ENCODE results near the gene CD27.
"Not testable (repeated sequence)": the region's sequence is repeated elsewhere in the genome, so short reads cannot be mapped to it uniquely, and the experiment has no call there.

The CD27 gene

GRCh38 chr12:6426882-6427671, 17.7 kb upstream of the CD27 start:
- Mint-ChIP-seq H3K36me3 (ENCODE audit: low read depth) (no peaks in the 10 kb centered on the region), H3K9me3 (no peaks in the 10 kb centered on the region), H3K4me1 (ENCODE audit: low read depth) (peaks cover 79% of the 10 kb centered on the region), H3K27ac (peak overlapping the region; percentile 98), H3K4me3 (peak overlapping the region; percentile 79), H3K27me3 (no peaks in the 10 kb centered on the region)

- H3K36me3 Mint-ChIP-seq (ENCODE audit: low read depth); H3K9me3 Mint-ChIP-seq; H3K27me3 Mint-ChIP-seq: not testable (repeated sequence)
- Mint-ChIP-seq H3K4me1 (ENCODE audit: low read depth) (peaks cover 86% of the 10 kb centered on the region), H3K27ac (peak overlapping the region; percentile 98), H3K4me3 (peak overlapping the region; percentile 79)
Measured at GRCh38 chr12:6427796-6428195, 17.0 kb upstream of the CD27 start.

- H3K4me3 Mint-ChIP-seq = peak overlapping the region; percentile 39
- H3K27me3 Mint-ChIP-seq = no peaks in the 10 kb centered on the region
- no peaks in the 10 kb centered on the region for H3K9me3 Mint-ChIP-seq
- H3K27ac Mint-ChIP-seq = peak overlapping the region; percentile 98
- no peaks in the 10 kb centered on the region for H3K36me3 Mint-ChIP-seq (ENCODE audit: low read depth)
- peaks cover 89% of the 10 kb centered on the region for H3K4me1 Mint-ChIP-seq (ENCODE audit: low read depth)
Measured at GRCh38 chr12:6428326-6428725, 16.4 kb upstream of the CD27 start.

- Mint-ChIP-seq H3K4me1 (ENCODE audit: low read depth) (peaks cover 90% of the 10 kb centered on the region), H3K27me3 (no peaks in the 10 kb centered on the region), H3K9me3 (no peaks in the 10 kb centered on the region), H3K36me3 (ENCODE audit: low read depth) (no peaks in the 10 kb centered on the region), H3K27ac (peak overlapping the region; percentile 90), H3K4me3 (peak overlapping the region; percentile 21)
Measured at GRCh38 chr12:6430124-6430989, 14.4 kb upstream of the CD27 start.

- Mint-ChIP-seq H3K9me3 (no peaks in the 10 kb centered on the region), H3K27me3 (no peaks in the 10 kb centered on the region), H3K4me1 (ENCODE audit: low read depth) (peaks cover 86% of the 10 kb centered on the region), H3K4me3 (no peak overlapping the region), H3K27ac (peak overlapping the region; percentile 83), H3K36me3 (ENCODE audit: low read depth) (no peaks in the 10 kb centered on the region)
Measured at GRCh38 chr12:6432991-6433390, 11.8 kb upstream of the CD27 start.

- H3K9me3 Mint-ChIP-seq = no peaks in the 10 kb centered on the region
- H3K36me3 Mint-ChIP-seq (ENCODE audit: low read depth) = no peaks in the 10 kb centered on the region
- no peaks in the 10 kb centered on the region for H3K27me3 Mint-ChIP-seq
- H3K4me1 Mint-ChIP-seq (ENCODE audit: low read depth) = peaks cover 91% of the 10 kb centered on the region
- peak overlapping the region; percentile 98 for H3K27ac Mint-ChIP-seq
- peak overlapping the region; percentile 65 for H3K4me3 Mint-ChIP-seq
Measured at GRCh38 chr12:6434205-6435140, 10.3 kb upstream of the CD27 start.

GRCh38 chr12:6435961-6436715, 8.6 kb upstream of the CD27 start:
- Mint-ChIP-seq H3K36me3 (ENCODE audit: low read depth) (peaks cover 7% of the 10 kb centered on the region), H3K27ac (peak overlapping the region; percentile 98), H3K9me3 (no peaks in the 10 kb centered on the region), H3K27me3 (no peaks in the 10 kb centered on the region), H3K4me1 (ENCODE audit: low read depth) (peaks cover 90% of the 10 kb centered on the region), H3K4me3 (peak overlapping the region; percentile 9)

GRCh38 chr12:6437586-6437985, 7.2 kb upstream of the CD27 start:
- Mint-ChIP-seq H3K27ac (peak overlapping the region; percentile 93), H3K36me3 (ENCODE audit: low read depth) (peaks cover 15% of the 10 kb centered on the region), H3K9me3 (no peaks in the 10 kb centered on the region), H3K4me3 (no peak overlapping the region), H3K4me1 (ENCODE audit: low read depth) (peaks cover 94% of the 10 kb centered on the region), H3K27me3 (no peaks in the 10 kb centered on the region)

GRCh38 chr12:6438345-6438744, 6.4 kb upstream of the CD27 start:
- Mint-ChIP-seq H3K27me3 (no peaks in the 10 kb centered on the region), H3K27ac (peak overlapping the region; percentile 82), H3K4me3 (peak overlapping the region; percentile 61), H3K9me3 (no peaks in the 10 kb centered on the region), H3K4me1 (ENCODE audit: low read depth) (peaks cover 94% of the 10 kb centered on the region), H3K36me3 (ENCODE audit: low read depth) (peaks cover 18% of the 10 kb centered on the region)

- H3K9me3 Mint-ChIP-seq = no peaks in the 10 kb centered on the region
- peaks cover 38% of the 10 kb centered on the region for H3K36me3 Mint-ChIP-seq (ENCODE audit: low read depth)
- H3K27ac Mint-ChIP-seq = peak overlapping the region; percentile 100
- H3K4me3 Mint-ChIP-seq = no peak overlapping the region
- no peaks in the 10 kb centered on the region for H3K27me3 Mint-ChIP-seq
- H3K4me1 Mint-ChIP-seq (ENCODE audit: low read depth) = peaks cover 90% of the 10 kb centered on the region
Measured at GRCh38 chr12:6440391-6440790, 4.4 kb upstream of the CD27 start.

- no peaks in the 10 kb centered on the region for H3K27me3 Mint-ChIP-seq
- peaks cover 63% of the 10 kb centered on the region for H3K36me3 Mint-ChIP-seq (ENCODE audit: low read depth)
- H3K4me1 Mint-ChIP-seq (ENCODE audit: low read depth) = peaks cover 93% of the 10 kb centered on the region
- peak overlapping the region; percentile 100 for H3K4me3 Mint-ChIP-seq
- H3K9me3 Mint-ChIP-seq = no peaks in the 10 kb centered on the region
- H3K27ac Mint-ChIP-seq = peak overlapping the region; percentile 100
Measured at GRCh38 chr12:6442836-6443235, 1.9 kb upstream of the CD27 start.

- Mint-ChIP-seq H3K9me3 (no peaks in the 10 kb centered on the region), H3K27ac (peak overlapping the region; percentile 100), H3K36me3 (ENCODE audit: low read depth) (peaks cover 68% of the 10 kb centered on the region), H3K4me1 (ENCODE audit: low read depth) (peaks cover 94% of the 10 kb centered on the region), H3K27me3 (no peaks in the 10 kb centered on the region), H3K4me3 (peak overlapping the region; percentile 100)
Measured at GRCh38 chr12:6443361-6443983, 1.3 kb upstream of the CD27 start.

GRCh38 chr12:6444031-6444430, 724 bp upstream of the CD27 start:
- H3K27me3 Mint-ChIP-seq = no peaks in the 10 kb centered on the region
- H3K36me3 Mint-ChIP-seq (ENCODE audit: low read depth) = peaks cover 68% of the 10 kb centered on the region
- peak overlapping the region; percentile 100 for H3K4me3 Mint-ChIP-seq
- H3K9me3 Mint-ChIP-seq = no peaks in the 10 kb centered on the region
- H3K27ac Mint-ChIP-seq = peak overlapping the region; percentile 100
- peaks cover 88% of the 10 kb centered on the region for H3K4me1 Mint-ChIP-seq (ENCODE audit: low read depth)

Data from stimulated activated naive CD8-positive, alpha-beta T cell treated with anti-CD3 and anti-CD28 coated beads, Interleukin-15, Interleukin-2, amounts not matched to agents 100 ng/mL and 50 ng/mL, for 24 hours (primary cell).